Upper lobe of left lung (tissue), 6 donors: Measurements from ENCODE around the gene SEPTIN1. TPM values are rescaled to one million over a fixed set of nuclear protein-coding genes. Genes with fewer than 3 reads are reported as not detected.
A peak's percentile ranks its signal among the peaks of the same experiment; 100 is the strongest.

Experiments
- ATAC-seq, 2 donors: fragments of 200-7000 bp; cut with Tn5 transposase; one replicate each; pipeline ENCODE4 v1.9.1; 2022; ENCODE audit warnings: mild to moderate bottlenecking in 2 of 2, moderate library complexity in 2 of 2; ENCODE audit not compliant: low FRiP score in 2 of 2
- DNase-seq, 2 donors: peaks; one replicate each; pipeline ENCODE4 v3.0.0-alpha.2; 2019 to 2020
- H3K27ac ChIP-seq, 4 donors: fragments of 200-600 bp; sonication (generic); one replicate each; pipeline ENCODE4 v1.5.1; 2016 to 2019
- H3K27me3 ChIP-seq, 4 donors: fragments of 200-600 bp; sonication (generic); one replicate each; pipeline ENCODE4 v1.5.1; 2017 to 2019
- H3K36me3 ChIP-seq, 4 donors: fragments of 200-600 bp; sonication (generic); one replicate each; pipeline ENCODE4 v1.5.1; 2016 to 2019
- H3K4me1 ChIP-seq, 4 donors: fragments of 200-600 bp; sonication (generic); one replicate each; pipeline ENCODE4 v1.5.1; 2018 to 2019
- H3K4me3 ChIP-seq, 4 donors: fragments of 200-600 bp; sonication (generic); one replicate each; pipeline ENCODE4 v1.5.1; 2017 to 2019; ENCODE audit warnings: mild to moderate bottlenecking in 2 of 4, moderate library complexity in 1 of 4
- H3K9me3 ChIP-seq, 4 donors: fragments of 200-600 bp; sonication (generic); one replicate each; pipeline ENCODE4 v1.5.1; 2018 to 2019
- CTCF ChIP-seq, 6 experiments: fragments of 450-650 bp in 4 of 6; fragments of 200-600 bp in 2 of 6; sonication (generic) in 2 of 6; IDR thresholded peaks; one replicate each; pipeline ENCODE4 v1.5.1; 2016 to 2019; ENCODE audit warnings: antibody characterized with exemption in 6 of 6
- EP300 ChIP-seq, 4 donors: sonication (generic); formaldehyde crosslinking; IDR thresholded peaks; one replicate each; pipeline ENCODE4 v1.5.1; 2017; ENCODE audit warnings: antibody characterized with exemption in 4 of 4, control low read depth in 2 of 4
- POLR2A ChIP-seq, 4 donors: fragments of 450-650 bp; IDR thresholded peaks; one replicate each; pipeline ENCODE4 v1.5.1; 2016 to 2017; ENCODE audit warnings: antibody characterized with exemption in 4 of 4, mild to moderate bottlenecking in 2 of 4
- POLR2AphosphoS5 ChIP-seq, 2 donors: sonication (generic); formaldehyde crosslinking; IDR thresholded peaks; one replicate each; pipeline ENCODE4 v1.5.1; 2017; ENCODE audit warnings: antibody characterized with exemption in 2 of 2
- WGBS, 2 donors: methylation state at CpG; one replicate each; pipeline ENCODE4 v1.1.5; 2017 to 2018; 5-methylcytosine and 5-hydroxymethylcytosine counted together
- total RNA-seq, 6 donors: library from RNA; depleted of rRNA in 4 of 6; stranded (reverse); fragments of >200 nt in 4 of 6; gene quantifications; one replicate each; pipeline versions ENCODE4 v1.1.0 to v1.2.1, GENCODE V29; 2016 to 2021
- donor health status: DM: no; HTN: no; CAD: no; lungs with moderate emphysema.
- donor health status: DM: no; HTN: yes; CAD: no; lungs with severe emphysema.

The SEPTIN1 gene
- total RNA-seq, 6 donors from 2014 or later = 3.5 to 13.6 (median 7.1) TPM

- no peaks in the 10 kb centered on the region for H3K9me3 ChIP-seq
- DNase-seq (peak; percentile 100), ATAC-seq (peak; percentile 99)
- H3K4me3 ChIP-seq = peak overlapping the region; percentile 40 to 74 (median 73)
- peaks cover 13 to 19% (median 17%) of the 10 kb centered on the region in 4 donors for H3K4me1 ChIP-seq
- H3K27me3 ChIP-seq = no peaks in the 10 kb centered on the region
- TF ChIP-seq POLR2AphosphoS5 (IDR thresholded peaks at IDR 0.05) = peak; percentile 49 to 66
- no peak for TF ChIP-seq EP300 (IDR thresholded peaks at IDR 0.05)
- peak in 3 of 6 experiments; percentile 9 to 45 (median 18) for TF ChIP-seq CTCF (IDR thresholded peaks at IDR 0.05)
- peak in 2 of 4 donors; percentile 54 to 68 for TF ChIP-seq POLR2A (IDR thresholded peaks at IDR 0.05)
- WGBS, 2 donors = 1% methylated on average over 22 to 54 of the region's 67 CpGs
- H3K36me3 ChIP-seq = no peaks in the 10 kb centered on the region
- peak overlapping the region; percentile 97 to 100 (median 100) for H3K27ac ChIP-seq
Observed at GRCh38 chr16:30378236-30379157, 3.9 kb downstream of the SEPTIN1 start.

- Histone ChIP-seq H3K4me1 (peaks cover 13 to 19% (median 17%) of the 10 kb centered on the region in 4 donors), H3K27me3 (no peaks in the 10 kb centered on the region), H3K27ac (peak overlapping the region; percentile 97 to 100 (median 100)), H3K9me3 (no peaks in the 10 kb centered on the region), H3K36me3 (no peaks in the 10 kb centered on the region), H3K4me3 (peak overlapping the region; percentile 45 to 74 (median 73))
- TF ChIP-seq CTCF (IDR thresholded peaks at IDR 0.05) = no peak
- TF ChIP-seq EP300 (IDR thresholded peaks at IDR 0.05) = no peak
- peak; percentile 79 to 93 for TF ChIP-seq POLR2AphosphoS5 (IDR thresholded peaks at IDR 0.05)
- TF ChIP-seq POLR2A (IDR thresholded peaks at IDR 0.05) = peak; percentile 56 to 84 (median 80)
- ATAC-seq (peak; percentile 90), DNase-seq (peak; percentile 94 to 95)
- WGBS, 2 donors = 0 to 1% methylated on average over 13 to 39 of the region's 39 CpGs
Observed at GRCh38 chr16:30377812-30378235, 4.5 kb downstream of the SEPTIN1 start.

- 33 to 48% methylated on average over 19 to 29 of the region's 29 CpGs for WGBS, 2 donors
- H3K36me3 ChIP-seq = no peaks in the 10 kb centered on the region
- TF ChIP-seq POLR2A (IDR thresholded peaks at IDR 0.05) = no peak
- peaks cover 13 to 19% (median 17%) of the 10 kb centered on the region in 4 donors for H3K4me1 ChIP-seq
- DNase-seq (no peak), ATAC-seq (no peak)
- H3K27me3 ChIP-seq = no peaks in the 10 kb centered on the region
- peak overlapping the region in 3 of 4 donors; percentile 73 to 74 (median 73) for H3K4me3 ChIP-seq
- H3K27ac ChIP-seq = peak overlapping the region; percentile 97 to 100 (median 100)
- H3K9me3 ChIP-seq = no peaks in the 10 kb centered on the region
Observed at GRCh38 chr16:30377050-30377811, 5.1 kb downstream of the SEPTIN1 start.

GRCh38 chr16:30376461-30376902, 5.9 kb downstream of the SEPTIN1 start:
- TF ChIP-seq POLR2AphosphoS5 (IDR thresholded peaks at IDR 0.05) (no peak), POLR2A (IDR thresholded peaks at IDR 0.05) (no peak), EP300 (IDR thresholded peaks at IDR 0.05) (no peak), CTCF (IDR thresholded peaks at IDR 0.05) (no peak)
- Histone ChIP-seq H3K27me3 (no peaks in the 10 kb centered on the region), H3K27ac (peak overlapping the region; percentile 97 to 100 (median 100)), H3K4me3 (no peak overlapping the region), H3K36me3 (no peaks in the 10 kb centered on the region), H3K9me3 (no peaks in the 10 kb centered on the region), H3K4me1 (peaks cover 14 to 21% (median 19%) of the 10 kb centered on the region in 4 donors)
- WGBS, 2 donors = 92 to 97% methylated on average over 5 to 8 of the region's 8 CpGs
- DNase-seq (no peak), ATAC-seq (no peak)

GRCh38 chr16:30375864-30376263, 6.5 kb downstream of the SEPTIN1 start:
- TF ChIP-seq POLR2AphosphoS5 (IDR thresholded peaks at IDR 0.05) = no peak
- no peak for TF ChIP-seq EP300 (IDR thresholded peaks at IDR 0.05)
- TF ChIP-seq CTCF (IDR thresholded peaks at IDR 0.05) = no peak
- no peak for TF ChIP-seq POLR2A (IDR thresholded peaks at IDR 0.05)
- Histone ChIP-seq H3K36me3 (no peaks in the 10 kb centered on the region), H3K9me3 (no peaks in the 10 kb centered on the region), H3K4me3 (no peak overlapping the region), H3K27ac (peak overlapping the region in 1 of 4 donors; percentile 100), H3K4me1 (peaks cover 19 to 26% (median 23%) of the 10 kb centered on the region in 4 donors), H3K27me3 (no peaks in the 10 kb centered on the region)
- DNase-seq (no peak), ATAC-seq (no peak)
- 89 to 94% methylated on average over 8 of the region's 8 CpGs for WGBS, 2 donors
